Mesendoderm (in vitro differentiated cells): ENCODE results near the gene ABCC8.

Experiments
- DNase-seq: peaks from one replicate; pipeline ENCODE4 v3.0.0; 2013
- H2AK5ac ChIP-seq: 2 replicates; pipeline ENCODE4 v1.6.1; 2013; ENCODE audit warnings: low read length, inconsistent platforms
- H2BK120ac ChIP-seq: 2 replicates; pipeline ENCODE4 v1.6.1; 2013; ENCODE audit warnings: low read depth, mild to moderate bottlenecking, low read length, moderate library complexity, mixed read lengths
- H2BK15ac ChIP-seq: replicated peaks from 2 replicates; pipeline ENCODE4 v1.6.1; 2013; ENCODE audit warnings: low read depth, mild to moderate bottlenecking, moderate library complexity
- H2BK5ac ChIP-seq: 2 replicates; pipeline ENCODE4 v1.6.1; 2013; ENCODE audit warnings: low read length, inconsistent platforms
- H3K18ac ChIP-seq: 2 replicates; pipeline ENCODE4 v1.6.1; 2013; ENCODE audit warnings: mild to moderate bottlenecking, low read length, mixed read lengths
- H3K23ac ChIP-seq: one replicate; pipeline ENCODE4 v1.6.1; 2013; ENCODE audit warnings: low read length
- H3K27ac ChIP-seq: 2 replicates; pipeline ENCODE4 v1.5.1; 2013; ENCODE audit warnings: low read depth, mild to moderate bottlenecking, inconsistent platforms, low read length, moderate library complexity
- H3K27me3 ChIP-seq: 2 replicates; pipeline ENCODE4 v1.6.1; 2013; ENCODE audit warnings: low read length, control low read depth, mild to moderate bottlenecking, inconsistent platforms; ENCODE audit not compliant: insufficient read depth, poor library complexity
- H3K36me3 ChIP-seq: 2 replicates; pipeline ENCODE4 v1.6.1; 2013; ENCODE audit warnings: low read length, inconsistent platforms; ENCODE audit not compliant: control insufficient read depth, insufficient read depth
- H3K4ac ChIP-seq: one replicate; pipeline ENCODE4 v1.6.1; 2013; ENCODE audit warnings: low read depth, mild to moderate bottlenecking, low read length, moderate library complexity
- H3K4me1 ChIP-seq: 2 replicates; pipeline ENCODE4 v1.6.1; 2013; ENCODE audit warnings: low read depth, low read length, inconsistent platforms; ENCODE audit not compliant: control insufficient read depth
- H3K4me2 ChIP-seq: 2 replicates; pipeline ENCODE4 v1.6.1; 2013; ENCODE audit warnings: low read length
- H3K4me3 ChIP-seq: 2 replicates; pipeline ENCODE4 v1.5.1; 2013; ENCODE audit warnings: mild to moderate bottlenecking, low read length
- H3K56ac ChIP-seq: one replicate; pipeline ENCODE4 v1.6.1; 2013; ENCODE audit warnings: low read length
- H3K79me1 ChIP-seq: 2 replicates; pipeline ENCODE4 v1.6.1; 2013; ENCODE audit warnings: low read length, inconsistent platforms
- H3K79me2 ChIP-seq: 2 replicates; pipeline ENCODE4 v1.6.1; 2013; ENCODE audit warnings: mild to moderate bottlenecking, low read length; ENCODE audit not compliant: control insufficient read depth, insufficient read depth
- H3K9ac ChIP-seq: 2 replicates; pipeline ENCODE4 v1.6.1; 2013; ENCODE audit warnings: low read length, inconsistent platforms
- H4K5ac ChIP-seq: one replicate; pipeline ENCODE4 v1.6.1; 2013; ENCODE audit warnings: low read length
- H4K8ac ChIP-seq: one replicate; pipeline ENCODE4 v1.6.1; 2013; ENCODE audit warnings: low read depth, mild to moderate bottlenecking, control low read depth, low read length, moderate library complexity
- WGBS: extraction: QIAGEN DNeasy Blood & Tissue Kit; methylation state at CpG from one replicate; pipeline ENCODE4 v1.1.7; 2013; ENCODE audit warnings: low lambda C conversion rate, missing lambda C conversion rate; ENCODE audit not compliant: insufficient coverage; ENCODE audit errors: extremely low coverage; 5-methylcytosine and 5-hydroxymethylcytosine counted together

ABCC8 gene

DNA sequence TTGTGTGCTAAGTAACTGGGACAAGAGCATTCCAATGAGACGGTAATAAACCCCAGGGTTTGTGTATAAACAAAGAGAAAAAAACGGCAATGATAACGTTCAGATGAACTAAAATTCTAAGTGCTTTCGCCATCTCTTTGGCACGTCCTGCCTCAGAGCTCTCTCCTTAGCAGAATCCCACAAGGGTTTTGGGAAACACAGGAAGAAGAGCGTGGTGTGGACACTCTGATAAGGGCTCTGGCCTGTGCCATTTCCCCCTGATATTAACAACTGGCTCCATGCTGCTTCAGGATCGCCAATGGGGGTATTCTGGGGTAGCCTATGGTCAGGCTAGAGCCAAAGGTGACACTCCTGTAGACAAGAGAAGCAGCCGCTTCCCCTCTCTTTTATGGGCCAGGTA lies 18.4 kb downstream of the ABCC8 start:
- H3K23ac ChIP-seq, result no peak overlapping the region
- no peak overlapping the region for H2BK120ac ChIP-seq
- H3K18ac ChIP-seq, result no peak overlapping the region
- no peaks in the 10 kb centered on the region for H3K27me3 ChIP-seq
- H4K5ac ChIP-seq, result no peak overlapping the region
- H2BK5ac ChIP-seq, result no peak overlapping the region
- no peak overlapping the region for H4K8ac ChIP-seq
- DNase-seq, result no peak
- no peaks in the 10 kb centered on the region for H3K4me1 ChIP-seq
- no CpG with 5 or more reads among the region's 8 CpGs for WGBS
- H3K4ac ChIP-seq, result no peak overlapping the region
- H3K36me3 ChIP-seq, result no peaks in the 10 kb centered on the region
- no peak overlapping the region for H3K4me2 ChIP-seq
- no peak overlapping the region for H2AK5ac ChIP-seq
- H3K79me1 ChIP-seq, result no peaks in the 10 kb centered on the region
- no peaks in the 10 kb centered on the region for H3K79me2 ChIP-seq
- H3K27ac ChIP-seq, result no peak overlapping the region
- H3K4me3 ChIP-seq, result no peak overlapping the region
- H3K9ac ChIP-seq, result no peak overlapping the region
- no peak overlapping the region for H3K56ac ChIP-seq
- H2BK15ac ChIP-seq, result no peak overlapping the region

DNA sequence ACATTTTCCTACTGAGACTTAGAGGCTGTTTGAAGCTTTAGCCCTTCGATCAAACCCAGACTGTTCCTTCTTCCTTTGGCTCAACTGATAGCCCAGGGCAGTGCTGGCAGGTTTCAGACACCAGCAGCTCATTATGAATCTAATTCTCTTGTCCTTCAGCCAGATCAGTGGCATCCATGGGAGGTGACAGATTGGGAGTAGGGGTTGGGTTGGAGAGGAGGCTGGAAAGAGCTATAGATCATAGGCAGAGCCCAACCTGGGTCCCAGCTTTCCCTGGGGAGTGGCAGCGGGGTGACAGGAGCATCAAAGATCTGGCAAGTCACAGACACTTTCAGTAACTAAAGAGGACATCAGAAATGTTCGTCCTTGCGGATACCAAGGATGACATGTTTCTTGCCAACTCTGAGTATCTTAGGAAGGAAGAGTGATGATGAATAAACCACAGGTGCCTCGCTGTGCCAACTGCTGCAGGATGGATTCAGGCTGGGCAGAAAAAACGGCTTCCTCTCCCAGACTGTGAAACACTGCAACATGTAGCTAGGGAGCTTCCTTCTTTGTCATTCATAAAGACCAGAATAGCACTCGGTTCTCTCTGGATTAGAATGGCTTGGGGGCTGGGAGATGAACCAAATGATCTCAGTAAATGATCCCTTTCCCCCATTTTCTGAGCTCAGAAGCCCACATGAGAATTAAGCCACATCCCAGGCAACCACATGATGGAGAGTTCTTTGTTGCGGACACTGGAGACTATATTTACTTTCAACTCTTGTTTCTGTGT lies 19.1 kb downstream of the ABCC8 start:
- Histone ChIP-seq H3K56ac (no peak overlapping the region), H4K8ac (no peak overlapping the region), H3K27ac (no peak overlapping the region), H3K27me3 (no peaks in the 10 kb centered on the region), H3K79me1 (no peaks in the 10 kb centered on the region), H2BK5ac (no peak overlapping the region), H3K4ac (no peak overlapping the region), H2BK120ac (no peak overlapping the region), H4K5ac (no peak overlapping the region), H3K4me1 (no peaks in the 10 kb centered on the region), H3K36me3 (no peaks in the 10 kb centered on the region), H3K4me3 (no peak overlapping the region), H2AK5ac (no peak overlapping the region), H3K4me2 (no peak overlapping the region), H3K18ac (no peak overlapping the region), H3K79me2 (no peaks in the 10 kb centered on the region), H2BK15ac (no peak overlapping the region), H3K23ac (no peak overlapping the region), H3K9ac (no peak overlapping the region)
- WGBS, result no CpG with 5 or more reads among the region's 8 CpGs
- DNase-seq, result no peak

DNA sequence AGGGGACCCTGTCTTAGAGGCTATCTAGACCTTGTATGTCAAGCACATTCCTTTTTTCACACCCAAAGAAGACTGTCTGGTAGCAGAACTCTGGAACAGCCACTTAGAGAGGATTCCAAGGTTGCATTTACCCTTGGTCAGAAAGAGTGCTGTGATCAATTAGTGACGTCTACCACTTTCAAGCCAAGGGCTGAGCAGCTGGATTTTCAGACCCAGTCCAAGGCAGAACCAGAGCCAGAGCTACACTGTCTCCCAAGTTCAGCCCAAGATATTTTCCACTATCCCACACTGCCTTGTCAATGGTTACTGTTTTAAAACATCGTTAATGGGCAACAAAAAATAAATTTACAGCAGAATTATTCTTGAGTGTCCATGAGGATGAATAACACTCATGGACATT lies 24.0 kb downstream of the ABCC8 start:
- H3K36me3 ChIP-seq, result no peaks in the 10 kb centered on the region
- H3K79me2 ChIP-seq, result no peaks in the 10 kb centered on the region
- H3K23ac ChIP-seq, result no peak overlapping the region
- no peaks in the 10 kb centered on the region for H3K4me1 ChIP-seq
- no peak overlapping the region for H3K4ac ChIP-seq
- H3K56ac ChIP-seq, result no peak overlapping the region
- no peak overlapping the region for H2BK5ac ChIP-seq
- no peak overlapping the region for H3K27ac ChIP-seq
- H3K27me3 ChIP-seq, result no peaks in the 10 kb centered on the region
- no peak overlapping the region for H2BK15ac ChIP-seq
- no peak overlapping the region for H3K4me2 ChIP-seq
- no peak overlapping the region for H3K9ac ChIP-seq
- no peak overlapping the region for H2BK120ac ChIP-seq
- no peak overlapping the region for H4K8ac ChIP-seq
- no peak for DNase-seq
- WGBS, result no CpG with 5 or more reads among the region's 2 CpGs
- no peak overlapping the region for H4K5ac ChIP-seq
- no peak overlapping the region for H3K18ac ChIP-seq
- no peak overlapping the region for H3K4me3 ChIP-seq
- no peak overlapping the region for H2AK5ac ChIP-seq
- no peaks in the 10 kb centered on the region for H3K79me1 ChIP-seq

DNA sequence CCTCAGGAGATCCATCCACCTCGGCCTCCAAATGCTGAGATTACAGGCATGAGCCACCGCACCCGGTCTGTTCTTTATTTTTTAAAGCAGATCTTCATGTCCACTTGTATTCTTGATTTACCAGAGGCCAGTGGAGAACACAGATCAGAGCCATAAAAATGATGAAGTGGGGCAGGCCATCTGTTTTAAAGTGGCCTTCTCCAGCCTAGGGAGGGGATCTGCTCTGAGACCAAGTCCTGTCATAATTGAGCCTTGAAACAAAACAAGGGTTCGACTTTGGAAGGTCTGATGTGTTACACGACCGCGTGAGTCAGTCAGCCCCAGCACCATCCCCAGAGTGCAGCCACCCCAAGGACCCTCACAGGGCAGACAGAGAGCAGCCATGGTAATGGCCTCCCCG lies 27.5 kb downstream of the ABCC8 start:
- Histone ChIP-seq H3K23ac (no peak overlapping the region), H2BK15ac (no peak overlapping the region), H3K79me1 (no peaks in the 10 kb centered on the region), H4K8ac (no peak overlapping the region), H3K18ac (no peak overlapping the region), H3K9ac (no peak overlapping the region), H3K27ac (no peak overlapping the region), H4K5ac (no peak overlapping the region), H3K36me3 (no peaks in the 10 kb centered on the region), H3K27me3 (no peaks in the 10 kb centered on the region), H3K56ac (no peak overlapping the region), H3K4ac (no peak overlapping the region), H3K4me1 (no peaks in the 10 kb centered on the region), H3K79me2 (no peaks in the 10 kb centered on the region), H2AK5ac (no peak overlapping the region), H2BK120ac (no peak overlapping the region), H2BK5ac (no peak overlapping the region), H3K4me3 (no peak overlapping the region), H3K4me2 (no peak overlapping the region)
- no CpG with 5 or more reads among the region's 8 CpGs for WGBS
- DNase-seq, result no peak

DNA sequence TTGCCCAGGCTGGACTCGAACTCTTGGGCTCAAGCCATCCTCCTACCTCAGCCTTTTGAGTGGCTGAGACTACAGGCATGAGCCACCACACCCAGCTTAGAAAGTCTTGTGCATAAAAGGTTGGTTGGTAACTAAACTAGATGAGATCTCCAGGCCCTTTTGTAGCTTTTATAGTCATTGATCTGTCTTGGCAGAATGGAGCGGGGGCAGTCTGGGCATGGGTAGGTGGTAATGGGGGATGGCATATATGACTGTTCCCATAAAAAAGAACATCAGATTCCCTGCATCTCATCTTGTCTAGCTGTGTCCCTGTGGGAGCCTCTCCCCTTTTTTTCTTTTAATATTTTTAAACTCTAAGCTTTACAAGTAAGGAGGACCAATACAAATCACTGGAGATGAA lies 30.2 kb downstream of the ABCC8 start:
- Histone ChIP-seq H3K27me3 (no peaks in the 10 kb centered on the region), H3K23ac (no peak overlapping the region), H4K5ac (no peak overlapping the region), H3K4ac (no peak overlapping the region), H3K4me2 (no peak overlapping the region), H3K79me2 (no peaks in the 10 kb centered on the region), H3K56ac (no peak overlapping the region), H3K36me3 (no peaks in the 10 kb centered on the region), H3K9ac (no peak overlapping the region), H3K79me1 (no peaks in the 10 kb centered on the region), H2BK120ac (no peak overlapping the region), H2AK5ac (no peak overlapping the region), H3K4me1 (no peaks in the 10 kb centered on the region), H2BK15ac (no peak overlapping the region), H4K8ac (no peak overlapping the region), H3K4me3 (no peak overlapping the region), H3K18ac (no peak overlapping the region), H2BK5ac (no peak overlapping the region), H3K27ac (no peak overlapping the region)
- WGBS, result no CpG with 5 or more reads among the region's 2 CpGs
- no peak for DNase-seq

DNA sequence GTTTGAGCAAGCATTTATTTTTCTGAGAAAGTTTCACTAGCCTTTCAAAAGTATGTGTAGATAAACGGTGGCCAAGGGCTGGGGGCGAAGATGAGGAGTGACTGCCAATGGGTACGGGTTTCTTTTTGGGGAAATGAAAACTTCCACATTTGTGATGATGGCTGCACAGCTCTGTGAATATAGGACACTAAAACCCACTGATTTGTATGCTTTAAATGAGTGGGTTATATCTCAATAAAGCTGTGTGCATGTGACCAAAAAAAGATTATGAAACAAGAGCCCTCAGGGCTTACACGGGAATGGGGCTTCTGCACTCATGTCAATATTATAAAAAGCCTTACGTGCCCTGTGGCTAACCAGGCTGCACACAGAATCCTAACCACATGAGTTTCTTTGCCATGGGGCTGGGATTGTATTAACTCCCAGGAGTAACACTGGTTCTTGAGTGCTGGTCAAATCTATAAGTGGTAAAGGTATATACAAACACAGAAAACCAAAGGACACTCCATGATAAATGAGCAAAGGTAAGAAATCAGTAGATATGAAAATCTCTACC lies 31.3 kb downstream of the ABCC8 start:
- H2BK120ac ChIP-seq, result no peak overlapping the region
- H3K18ac ChIP-seq, result no peak overlapping the region
- no peak for DNase-seq
- H3K23ac ChIP-seq, result no peak overlapping the region
- H4K8ac ChIP-seq, result no peak overlapping the region
- H4K5ac ChIP-seq, result no peak overlapping the region
- H3K4ac ChIP-seq, result no peak overlapping the region
- no peak overlapping the region for H3K4me2 ChIP-seq
- H2BK15ac ChIP-seq, result no peak overlapping the region
- no peak overlapping the region for H3K56ac ChIP-seq
- H3K27ac ChIP-seq, result no peak overlapping the region
- no peak overlapping the region for H3K4me3 ChIP-seq
- H3K9ac ChIP-seq, result no peak overlapping the region
- no peaks in the 10 kb centered on the region for H3K79me2 ChIP-seq
- H3K79me1 ChIP-seq, result no peaks in the 10 kb centered on the region
- H2BK5ac ChIP-seq, result no peak overlapping the region
- no CpG with 5 or more reads among the region's 5 CpGs for WGBS
- H3K36me3 ChIP-seq, result no peaks in the 10 kb centered on the region
- no peaks in the 10 kb centered on the region for H3K4me1 ChIP-seq
- H2AK5ac ChIP-seq, result no peak overlapping the region
- no peaks in the 10 kb centered on the region for H3K27me3 ChIP-seq
